Measurements from ENCODE around the gene ZNF710.

DNA sequence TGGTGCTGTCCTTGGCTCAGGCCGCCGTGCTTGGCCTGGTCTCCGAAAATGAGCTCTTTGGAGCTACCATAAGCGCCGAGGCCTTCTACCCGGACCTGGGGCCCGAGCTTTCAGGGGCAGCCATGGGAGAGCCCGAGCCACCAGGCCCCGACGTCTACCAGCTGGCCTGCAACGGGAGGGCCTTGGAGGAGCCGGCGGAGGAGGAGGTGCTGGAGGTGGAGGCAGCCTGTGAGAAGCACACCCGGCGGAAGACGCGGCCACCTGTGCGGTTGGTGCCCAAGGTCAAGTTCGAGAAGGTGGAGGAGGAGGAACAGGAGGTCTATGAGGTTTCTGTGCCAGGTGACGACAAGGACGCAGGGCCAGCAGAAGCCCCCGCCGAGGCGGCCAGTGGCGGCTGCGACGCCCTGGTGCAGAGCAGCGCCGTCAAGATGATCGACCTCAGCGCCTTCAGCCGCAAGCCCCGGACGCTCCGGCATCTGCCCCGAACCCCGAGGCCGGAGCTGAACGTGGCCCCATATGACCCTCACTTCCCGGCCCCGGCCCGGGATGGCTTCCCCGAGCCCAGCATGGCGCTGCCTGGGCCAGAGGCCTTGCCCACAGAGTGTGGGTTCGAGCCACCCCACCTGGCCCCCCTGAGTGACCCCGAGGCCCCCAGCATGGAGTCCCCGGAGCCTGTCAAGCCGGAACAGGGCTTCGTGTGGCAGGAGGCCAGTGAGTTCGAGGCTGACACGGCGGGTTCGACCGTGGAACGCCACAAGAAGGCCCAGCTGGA lies 66.2 kb downstream of the ZNF710 start:
- TF ChIP-seq, protein P1, sequence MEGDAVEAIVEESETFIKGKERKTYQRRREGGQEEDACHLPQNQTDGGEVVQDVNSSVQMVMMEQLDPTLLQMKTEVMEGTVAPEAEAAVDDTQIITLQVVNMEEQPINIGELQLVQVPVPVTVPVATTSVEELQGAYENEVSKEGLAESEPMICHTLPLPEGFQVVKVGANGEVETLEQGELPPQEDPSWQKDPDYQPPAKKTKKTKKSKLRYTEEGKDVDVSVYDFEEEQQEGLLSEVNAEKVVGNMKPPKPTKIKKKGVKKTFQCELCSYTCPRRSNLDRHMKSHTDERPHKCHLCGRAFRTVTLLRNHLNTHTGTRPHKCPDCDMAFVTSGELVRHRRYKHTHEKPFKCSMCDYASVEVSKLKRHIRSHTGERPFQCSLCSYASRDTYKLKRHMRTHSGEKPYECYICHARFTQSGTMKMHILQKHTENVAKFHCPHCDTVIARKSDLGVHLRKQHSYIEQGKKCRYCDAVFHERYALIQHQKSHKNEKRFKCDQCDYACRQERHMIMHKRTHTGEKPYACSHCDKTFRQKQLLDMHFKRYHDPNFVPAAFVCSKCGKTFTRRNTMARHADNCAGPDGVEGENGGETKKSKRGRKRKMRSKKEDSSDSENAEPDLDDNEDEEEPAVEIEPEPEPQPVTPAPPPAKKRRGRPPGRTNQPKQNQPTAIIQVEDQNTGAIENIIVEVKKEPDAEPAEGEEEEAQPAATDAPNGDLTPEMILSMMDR (IDR thresholded peaks at IDR 0.05), result no peak
- TF ChIP-seq EP300 (IDR thresholded peaks at IDR 0.05), result no peak
